Superior temporal gyrus (tissue), 1 donor: ENCODE measurements around the gene NES.
A peak's percentile ranks its signal among the peaks of the same experiment; 100 is the strongest.

ENCODE experiments used
- DNase-seq: peaks from one replicate; pipeline ENCODE4 v3.0.0-alpha.2; 2016; ENCODE audit errors: extremely low spot score

Gene NES

GRCh38 chr1:156704930-156705320, 27.7 kb upstream of the NES start:
- DNase-seq: no peak

GRCh38 chr1:156704166-156704711, 27.0 kb upstream of the NES start:
- no peak for DNase-seq

- DNase-seq: no peak
Measured at GRCh38 chr1:156703741-156704140, 26.5 kb upstream of the NES start.

GRCh38 chr1:156703336-156703735, 26.1 kb upstream of the NES start:
- DNase-seq: no peak

- DNase-seq: no peak
Measured at GRCh38 chr1:156700736-156701531, 23.7 kb upstream of the NES start.

GRCh38 chr1:156698995-156699394, 21.8 kb upstream of the NES start:
- no peak for DNase-seq

GRCh38 chr1:156697481-156697880, 20.3 kb upstream of the NES start:
- DNase-seq: no peak

- DNase-seq: no peak
Measured at GRCh38 chr1:156696755-156697154, 19.5 kb upstream of the NES start.

GRCh38 chr1:156694690-156694962, 17.4 kb upstream of the NES start:
- no peak for DNase-seq

GRCh38 chr1:156693848-156694689, 16.9 kb upstream of the NES start:
- DNase-seq: no peak

GRCh38 chr1:156692925-156693847, 16.0 kb upstream of the NES start:
- DNase-seq: no peak

GRCh38 chr1:156692441-156692924, 15.3 kb upstream of the NES start:
- no peak for DNase-seq

GRCh38 chr1:156691665-156692440, 14.6 kb upstream of the NES start:
- no peak for DNase-seq

- DNase-seq: no peak
Measured at GRCh38 chr1:156691191-156691590, 14.0 kb upstream of the NES start.

- DNase-seq: no peak
Measured at GRCh38 chr1:156690675-156691036, 13.4 kb upstream of the NES start.

GRCh38 chr1:156689953-156690674, 12.9 kb upstream of the NES start:
- no peak for DNase-seq

- peak; percentile 83 for DNase-seq
Measured at GRCh38 chr1:156689035-156689952, 12.1 kb upstream of the NES start.

- DNase-seq: no peak
Measured at GRCh38 chr1:156684227-156684782, 7.1 kb upstream of the NES start.
